Measurements from ENCODE around the gene USP22. TPM values are rescaled to one million over a fixed set of nuclear protein-coding genes. Genes with fewer than 3 reads are reported as not detected.

The USP22 gene
- total and polyA plus RNA-seq, 2 of the 8 experiments (the other 6 are each of a cell fraction or from before 2014, with no cell fraction given): 221 to 316 TPM

DNA sequence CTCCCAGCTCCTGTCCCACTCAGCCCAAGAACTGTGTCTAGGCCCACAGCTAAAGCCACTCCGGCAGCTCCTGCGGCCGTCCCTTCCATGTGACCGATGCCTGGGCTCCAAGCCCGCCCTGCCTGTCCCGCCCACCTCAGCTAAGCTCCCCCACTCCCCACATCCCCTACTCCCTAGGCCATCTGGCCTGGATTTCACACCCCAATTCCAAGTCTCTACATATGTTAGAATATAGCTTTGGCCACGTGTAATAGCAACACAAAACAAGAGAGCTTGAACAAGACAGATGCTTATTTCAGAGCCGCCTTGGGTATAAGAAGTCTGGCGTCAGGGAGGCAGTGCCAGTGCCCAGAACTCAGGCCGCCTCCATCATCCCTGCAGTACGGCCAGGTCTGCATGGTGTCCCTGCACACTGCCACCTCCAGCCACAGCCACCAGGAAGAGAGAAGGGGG lies 30.0 kb upstream of the USP22 start (continued):
- no peak for TF ChIP-seq HDAC6 (IDR thresholded peaks at IDR 0.05; ENCODE audit: low read depth, low read length)
- TF ChIP-seq EZH2 (IDR thresholded peaks at IDR 0.05; ENCODE audit: low read depth, low read length, severe bottlenecking): no peak
- TF ChIP-seq FOSL1 (IDR thresholded peaks at IDR 0.05; ENCODE audit: insufficient read depth, low read depth, low read length): no peak
- TF ChIP-seq PHF8 (conservative IDR thresholded peaks at IDR 0.05; ENCODE audit: low read depth, low read length): no peak
- TF ChIP-seq KDM1A (IDR thresholded peaks at IDR 0.05; ENCODE audit: borderline replicate concordance, low read length): no peak

All from H1 (cell line).